ENCODE data around the gene CDH18. TPM values are rescaled to one million over a fixed set of nuclear protein-coding genes. Genes with fewer than 3 reads are reported as not detected.

The CDH18 gene, protein sequence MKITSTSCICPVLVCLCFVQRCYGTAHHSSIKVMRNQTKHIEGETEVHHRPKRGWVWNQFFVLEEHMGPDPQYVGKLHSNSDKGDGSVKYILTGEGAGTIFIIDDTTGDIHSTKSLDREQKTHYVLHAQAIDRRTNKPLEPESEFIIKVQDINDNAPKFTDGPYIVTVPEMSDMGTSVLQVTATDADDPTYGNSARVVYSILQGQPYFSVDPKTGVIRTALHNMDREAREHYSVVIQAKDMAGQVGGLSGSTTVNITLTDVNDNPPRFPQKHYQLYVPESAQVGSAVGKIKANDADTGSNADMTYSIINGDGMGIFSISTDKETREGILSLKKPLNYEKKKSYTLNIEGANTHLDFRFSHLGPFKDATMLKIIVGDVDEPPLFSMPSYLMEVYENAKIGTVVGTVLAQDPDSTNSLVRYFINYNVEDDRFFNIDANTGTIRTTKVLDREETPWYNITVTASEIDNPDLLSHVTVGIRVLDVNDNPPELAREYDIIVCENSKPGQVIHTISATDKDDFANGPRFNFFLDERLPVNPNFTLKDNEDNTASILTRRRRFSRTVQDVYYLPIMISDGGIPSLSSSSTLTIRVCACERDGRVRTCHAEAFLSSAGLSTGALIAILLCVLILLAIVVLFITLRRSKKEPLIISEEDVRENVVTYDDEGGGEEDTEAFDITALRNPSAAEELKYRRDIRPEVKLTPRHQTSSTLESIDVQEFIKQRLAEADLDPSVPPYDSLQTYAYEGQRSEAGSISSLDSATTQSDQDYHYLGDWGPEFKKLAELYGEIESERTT
- not detected for total RNA-seq
- 1 to 10 TPM in 5 of 6 donors, under 1 TPM in 1; 0.58 to 1.9 (median 1.1) TPM for polyA plus RNA-seq (ENCODE audit: insufficient read length in 6 of 6)
- long read RNA-seq, donor 1, result 0 reads
- long read RNA-seq, donor 2, result 0 reads
- long read RNA-seq, donor 3, result 0 reads
- long read RNA-seq, donor 4, result 0 reads
- long read RNA-seq, donor 5, result 0 reads
- long read RNA-seq, donor 6, result 0 reads
- long read RNA-seq, donor 7, result 0 reads
- long read RNA-seq, donor 8, result 0 reads
- long read RNA-seq, donor 9, result 0 reads
- long read RNA-seq, donor 10, result 0 reads
- long read RNA-seq, donor 11, partial matches to known transcripts, result 0 of 4 reads
- long read RNA-seq, donor 11, other reads (novel, unspliced or antisense), result 0 of 4 reads
- long read RNA-seq, donor 12, result 0 reads

DNA sequence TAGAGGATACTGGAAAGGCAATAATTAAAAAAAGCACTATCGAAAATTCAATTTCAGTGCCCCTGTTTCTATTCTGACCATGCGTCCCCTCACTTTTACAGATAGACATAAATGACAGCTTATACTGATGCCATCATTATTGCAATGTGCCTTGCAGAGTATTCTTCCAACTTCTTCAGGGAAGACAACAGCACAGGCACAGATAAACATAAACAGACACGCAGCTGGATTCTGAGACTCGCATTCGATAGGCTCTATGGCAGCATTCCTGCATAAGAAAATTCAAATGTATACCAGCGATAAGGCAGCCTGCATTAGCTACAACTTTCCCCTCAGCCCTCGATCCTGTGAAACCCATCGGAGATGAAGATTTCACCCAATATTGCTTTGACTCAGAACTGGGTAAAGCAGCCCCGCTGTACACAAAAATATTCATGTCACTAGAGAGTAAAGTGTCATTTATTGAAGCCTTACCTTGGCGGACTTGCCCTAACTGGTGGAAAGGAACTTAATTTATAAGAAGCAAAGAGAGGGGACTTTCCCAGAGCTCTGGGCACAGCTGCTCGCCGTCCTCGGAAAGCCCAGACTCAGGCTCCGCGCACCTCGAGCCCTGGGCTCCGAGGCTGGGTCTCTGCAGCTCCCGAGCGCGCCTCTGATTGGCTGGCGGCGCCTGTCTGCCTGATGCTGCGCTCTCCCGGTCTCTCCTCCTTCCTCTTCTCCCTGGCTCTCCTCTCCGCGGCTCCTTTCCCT lies at the start of gene CDH18:
Gene CDH18 (minus strand): TSS at position 589 of the 750 bp plus-strand sequence. CDS start 149,214 bp downstream, outside the sequence.
- no peaks in the 10 kb centered on the region for H3K4me1 ChIP-seq
- DNase-seq, result peak in 3 of 4 donors; percentile 34 to 80 (median 56)
- peak; percentile 96 for ATAC-seq
- TF ChIP-seq, protein P1, sequence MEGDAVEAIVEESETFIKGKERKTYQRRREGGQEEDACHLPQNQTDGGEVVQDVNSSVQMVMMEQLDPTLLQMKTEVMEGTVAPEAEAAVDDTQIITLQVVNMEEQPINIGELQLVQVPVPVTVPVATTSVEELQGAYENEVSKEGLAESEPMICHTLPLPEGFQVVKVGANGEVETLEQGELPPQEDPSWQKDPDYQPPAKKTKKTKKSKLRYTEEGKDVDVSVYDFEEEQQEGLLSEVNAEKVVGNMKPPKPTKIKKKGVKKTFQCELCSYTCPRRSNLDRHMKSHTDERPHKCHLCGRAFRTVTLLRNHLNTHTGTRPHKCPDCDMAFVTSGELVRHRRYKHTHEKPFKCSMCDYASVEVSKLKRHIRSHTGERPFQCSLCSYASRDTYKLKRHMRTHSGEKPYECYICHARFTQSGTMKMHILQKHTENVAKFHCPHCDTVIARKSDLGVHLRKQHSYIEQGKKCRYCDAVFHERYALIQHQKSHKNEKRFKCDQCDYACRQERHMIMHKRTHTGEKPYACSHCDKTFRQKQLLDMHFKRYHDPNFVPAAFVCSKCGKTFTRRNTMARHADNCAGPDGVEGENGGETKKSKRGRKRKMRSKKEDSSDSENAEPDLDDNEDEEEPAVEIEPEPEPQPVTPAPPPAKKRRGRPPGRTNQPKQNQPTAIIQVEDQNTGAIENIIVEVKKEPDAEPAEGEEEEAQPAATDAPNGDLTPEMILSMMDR (IDR thresholded peaks at IDR 0.05), result no peak
- H3K4me3 ChIP-seq, result no peak within 1 kb of the TSS
- no peaks in the 10 kb centered on the region for H3K36me3 ChIP-seq
- H3K27me3 ChIP-seq, result peaks cover 5 to 12% of the 10 kb centered on the region in 2 donors
- intact Hi-C loops (cut with DNase I), result no loop called here
- no peaks in the 10 kb centered on the region for H3K9me3 ChIP-seq
- no peak within 1 kb of the TSS for H3K27ac ChIP-seq

DNA sequence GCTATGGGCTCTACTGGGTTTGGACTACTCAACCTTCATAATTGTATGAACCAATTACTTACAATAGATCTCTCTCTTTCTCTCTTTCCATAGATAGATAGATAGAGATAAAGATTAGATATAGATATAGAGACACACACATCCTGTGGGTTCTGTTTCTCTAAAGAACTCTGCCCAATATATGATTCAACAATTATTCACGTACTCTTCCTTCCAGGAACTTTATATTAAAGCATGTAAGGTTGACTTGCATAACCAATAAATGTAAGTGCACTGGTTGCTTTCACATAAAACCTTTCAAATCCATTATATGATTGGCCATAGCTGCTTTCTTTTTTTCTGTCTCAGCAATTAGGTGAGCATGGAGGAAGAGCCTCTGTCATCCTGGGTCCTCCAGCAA lies 46.7 kb upstream of the CDH18 start:
- Histone ChIP-seq H3K27me3 (no peaks in the 10 kb centered on the region), H3K9me3 (peaks cover 0 to 22% of the 10 kb centered on the region in 2 donors), H3K4me1 (no peaks in the 10 kb centered on the region), H3K36me3 (no peaks in the 10 kb centered on the region), H3K27ac (no peak overlapping the region), H3K4me3 (no peak overlapping the region)
- no peak for ATAC-seq
- no peak for DNase-seq
- TF ChIP-seq, protein P1 (IDR thresholded peaks at IDR 0.05), result no peak
- intact Hi-C loops (cut with DNase I), result no loop called here

- Histone ChIP-seq H3K4me3 (no peak overlapping the region), H3K9me3 (peaks cover 0 to 16% of the 10 kb centered on the region in 2 donors), H3K27ac (no peak overlapping the region), H3K36me3 (no peaks in the 10 kb centered on the region), H3K4me1 (no peaks in the 10 kb centered on the region), H3K27me3 (no peaks in the 10 kb centered on the region)
- DNase-seq (no peak), ATAC-seq (no peak)
- intact Hi-C loops (cut with DNase I), result no loop called here
- TF ChIP-seq, protein P1 (IDR thresholded peaks at IDR 0.05), result no peak
Observed at GRCh38 chr5:20033881-20034280, 45.9 kb upstream of the CDH18 start.

GRCh38 chr5:20032896-20033295 lies 44.9 kb upstream of the CDH18 start:
- no peaks in the 10 kb centered on the region for H3K4me1 ChIP-seq
- TF ChIP-seq, protein P1 (IDR thresholded peaks at IDR 0.05), result no peak
- peaks cover 0 to 9% of the 10 kb centered on the region in 2 donors for H3K9me3 ChIP-seq
- H3K36me3 ChIP-seq, result no peaks in the 10 kb centered on the region
- no peak for DNase-seq
- no peak overlapping the region for H3K27ac ChIP-seq
- H3K4me3 ChIP-seq, result no peak overlapping the region
- ATAC-seq, result no peak
- H3K27me3 ChIP-seq, result no peaks in the 10 kb centered on the region
- intact Hi-C loops (cut with DNase I), result no loop called here

Measured in left lung (tissue), 14 donors.